ENCODE measurements around the gene SLC31A1.

GRCh38 chr9:113181165-113181564 lies 40.2 kb upstream of the SLC31A1 start:
- TF ChIP-seq CTCF (conservative IDR thresholded peaks at IDR 0.05), result no peak
- no peak for TF ChIP-seq EZH2 (IDR thresholded peaks at IDR 0.05; ENCODE audit: low read depth)

Data from PC-9 (cell line).